C4-2B (cell line): ENCODE measurements around the gene ADCY10.

Experiments
- ZFX ChIP-seq: fragments of 450-650 bp; IDR thresholded peaks from 2 replicates; pipeline ENCODE4 v1.6.1; 2017
- TF ChIP-seq, protein P1 (sequence below): fragments of 450-650 bp; conservative IDR thresholded peaks from 2 replicates; pipeline ENCODE4 v1.5.1; 2017; ENCODE audit warnings: mild to moderate bottlenecking

- TF ChIP-seq, protein P1, sequence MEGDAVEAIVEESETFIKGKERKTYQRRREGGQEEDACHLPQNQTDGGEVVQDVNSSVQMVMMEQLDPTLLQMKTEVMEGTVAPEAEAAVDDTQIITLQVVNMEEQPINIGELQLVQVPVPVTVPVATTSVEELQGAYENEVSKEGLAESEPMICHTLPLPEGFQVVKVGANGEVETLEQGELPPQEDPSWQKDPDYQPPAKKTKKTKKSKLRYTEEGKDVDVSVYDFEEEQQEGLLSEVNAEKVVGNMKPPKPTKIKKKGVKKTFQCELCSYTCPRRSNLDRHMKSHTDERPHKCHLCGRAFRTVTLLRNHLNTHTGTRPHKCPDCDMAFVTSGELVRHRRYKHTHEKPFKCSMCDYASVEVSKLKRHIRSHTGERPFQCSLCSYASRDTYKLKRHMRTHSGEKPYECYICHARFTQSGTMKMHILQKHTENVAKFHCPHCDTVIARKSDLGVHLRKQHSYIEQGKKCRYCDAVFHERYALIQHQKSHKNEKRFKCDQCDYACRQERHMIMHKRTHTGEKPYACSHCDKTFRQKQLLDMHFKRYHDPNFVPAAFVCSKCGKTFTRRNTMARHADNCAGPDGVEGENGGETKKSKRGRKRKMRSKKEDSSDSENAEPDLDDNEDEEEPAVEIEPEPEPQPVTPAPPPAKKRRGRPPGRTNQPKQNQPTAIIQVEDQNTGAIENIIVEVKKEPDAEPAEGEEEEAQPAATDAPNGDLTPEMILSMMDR = no peak
- TF ChIP-seq ZFX = no peak
Observed at GRCh38 chr1:167773516-167773915, 140.4 kb downstream of the ADCY10 start.
